Body of pancreas (tissue), 4 donors: ENCODE data around the gene TMEM184B. TPM values are rescaled to one million over a fixed set of nuclear protein-coding genes. Genes with fewer than 3 reads are reported as not detected.

Experiments used
- ATAC-seq: fragments of 150-250 bp; one replicate; pipeline ENCODE4 v1.9.1; 2016
- DNase-seq, 4 donors: peaks; one replicate each; pipeline ENCODE4 v3.0.0-alpha.2; 2019
- H3K27ac ChIP-seq, 4 donors: fragments of 200-600 bp; sonication (generic); 1 replicate in 3 of 4; 2 replicates in 1 of 4; pipeline versions ENCODE4 v1.5.1 to v1.6.1; 2016 to 2019; ENCODE audit warnings: mild to moderate bottlenecking in 1 of 4, mixed read lengths in 1 of 4, moderate library complexity in 1 of 4
- H3K27me3 ChIP-seq, 2 donors: fragments of 200-600 bp; sonication (generic); one replicate each; pipeline ENCODE4 v1.6.0; 2016; ENCODE audit warnings: mild to moderate bottlenecking in 1 of 2
- H3K36me3 ChIP-seq, 2 donors: fragments of 200-600 bp; sonication (generic); replicated peaks in 1 of 2; 2 replicates each; pipeline ENCODE4 v1.5.1; 2016; ENCODE audit warnings: low read depth in 2 of 2; ENCODE audit not compliant: insufficient read depth in 1 of 2
- H3K4me1 ChIP-seq: fragments of 200-600 bp; sonication (generic); one replicate; pipeline ENCODE4 v1.6.0; 2016
- H3K4me3 ChIP-seq, 2 donors: fragments of 200-600 bp; sonication (generic); 1 replicate in 1 of 2; 2 replicates in 1 of 2; pipeline ENCODE4 v1.5.1; 2016 to 2019
- H3K9me3 ChIP-seq, 3 donors: fragments of 200-600 bp; sonication (generic); 1 replicate in 2 of 3; 2 replicates in 1 of 3; pipeline ENCODE4 v1.5.1; 2016
- CTCF ChIP-seq, 7 experiments: fragments of 450-650 bp in 4 of 7; fragments of 200-600 bp in 3 of 7; sonication (generic) in 3 of 7; IDR thresholded peaks; one replicate each; pipeline ENCODE4 v1.5.1; 2016 to 2019; ENCODE audit warnings: antibody characterized with exemption in 7 of 7
- POLR2A ChIP-seq, 3 donors: fragments of 450-650 bp; IDR thresholded peaks; one replicate each; pipeline ENCODE4 v1.6.1; 2016; ENCODE audit warnings: antibody characterized with exemption in 3 of 3, mild to moderate bottlenecking in 2 of 3
- whole genome bisulfite sequencing, 2 donors: methylation state at CpG; one replicate each; pipeline ENCODE4 v1.1.5; 2017; 5-methylcytosine and 5-hydroxymethylcytosine counted together
- intact Hi-C: fragments of 100-400 bp; cut with DNase I; formaldehyde crosslinking; loops from one replicate; pipeline ENCODE4 v1.15.1; 2023
- total RNA-seq, 2 donors: library from RNA; depleted of rRNA; stranded (reverse); fragments of >200 nt; gene quantifications; one replicate each; pipeline ENCODE4 v1.1.0, GENCODE V29; 2016

The TMEM184B gene
- total RNA-seq, 2 donors from 2014 or later: 28.7 to 31.4 TPM

- no peaks in the 10 kb centered on the region for H3K27me3 ChIP-seq
- WGBS, 2 donors: 91 to 92% methylated on average over 24 to 25 of the region's 25 CpGs
Measured at GRCh38 chr22:38226853-38227649, 45.8 kb downstream of the TMEM184B start.

GRCh38 chr22:38223289-38223960 is 49.4 kb downstream of the TMEM184B start:
- no peak overlapping the region for H3K27ac ChIP-seq
- H3K36me3 ChIP-seq: peaks cover 3 to 7% of the 10 kb centered on the region in 2 donors
- 84 to 85% methylated on average over 4 to 12 of the region's 12 CpGs for WGBS, 2 donors
- H3K9me3 ChIP-seq: no peaks in the 10 kb centered on the region
- H3K4me3 ChIP-seq: no peak overlapping the region
- no peak for DNase-seq
- peaks cover 14% of the 10 kb centered on the region for H3K4me1 ChIP-seq
- intact Hi-C loops: no loop called here
- no peak for ATAC-seq
- TF ChIP-seq POLR2A (IDR thresholded peaks at IDR 0.05) (no peak), CTCF (IDR thresholded peaks at IDR 0.05) (no peak)
- no peaks in the 10 kb centered on the region for H3K27me3 ChIP-seq

More at GRCh38 chr22:38226853-38227649, 45.8 kb downstream of the TMEM184B start:
- TF ChIP-seq POLR2A (IDR thresholded peaks at IDR 0.05) (no peak), CTCF (IDR thresholded peaks at IDR 0.05) (no peak)
- peaks cover 5 to 7% of the 10 kb centered on the region in 2 donors for H3K36me3 ChIP-seq
- DNase-seq: no peak
- intact Hi-C loops: no loop called here
- no peaks in the 10 kb centered on the region for H3K9me3 ChIP-seq
- no peak overlapping the region for H3K4me3 ChIP-seq
- ATAC-seq: no peak
- H3K27ac ChIP-seq: no peak overlapping the region
- peaks cover 12% of the 10 kb centered on the region for H3K4me1 ChIP-seq

GRCh38 chr22:38222797-38223119 is 50.1 kb downstream of the TMEM184B start:
- Histone ChIP-seq H3K27me3 (no peaks in the 10 kb centered on the region), H3K9me3 (no peaks in the 10 kb centered on the region), H3K4me1 (peaks cover 16% of the 10 kb centered on the region), H3K4me3 (no peak overlapping the region), H3K36me3 (peaks cover 3 to 7% of the 10 kb centered on the region in 2 donors), H3K27ac (no peak overlapping the region)
- intact Hi-C loops: no loop called here
- no peak for ATAC-seq
- no peak for DNase-seq
- no peak for TF ChIP-seq POLR2A (IDR thresholded peaks at IDR 0.05)
- TF ChIP-seq CTCF (IDR thresholded peaks at IDR 0.05): no peak
- WGBS, 2 donors: 72 to 95% methylated on average over 4 to 8 of the region's 8 CpGs

- ATAC-seq: no peak
- Histone ChIP-seq H3K9me3 (no peaks in the 10 kb centered on the region), H3K4me3 (no peak overlapping the region), H3K4me1 (peaks cover 16% of the 10 kb centered on the region), H3K27ac (peak overlapping the region in 1 of 4 donors; percentile 4), H3K27me3 (no peaks in the 10 kb centered on the region), H3K36me3 (peaks cover 3 to 7% of the 10 kb centered on the region in 2 donors)
- TF ChIP-seq CTCF (IDR thresholded peaks at IDR 0.05) (no peak), POLR2A (IDR thresholded peaks at IDR 0.05) (no peak)
- 94 to 95% methylated on average over 14 to 22 of the region's 25 CpGs for WGBS, 2 donors
- intact Hi-C loops: no loop called here
- no peak for DNase-seq
Measured at GRCh38 chr22:38221908-38222796, 50.7 kb downstream of the TMEM184B start.
